ENCODE measurements around the gene C6orf120.
"Not testable (repeated sequence)": the region's sequence is repeated elsewhere in the genome, so short reads cannot be mapped to it uniquely, and the experiment has no call there.

DNA sequence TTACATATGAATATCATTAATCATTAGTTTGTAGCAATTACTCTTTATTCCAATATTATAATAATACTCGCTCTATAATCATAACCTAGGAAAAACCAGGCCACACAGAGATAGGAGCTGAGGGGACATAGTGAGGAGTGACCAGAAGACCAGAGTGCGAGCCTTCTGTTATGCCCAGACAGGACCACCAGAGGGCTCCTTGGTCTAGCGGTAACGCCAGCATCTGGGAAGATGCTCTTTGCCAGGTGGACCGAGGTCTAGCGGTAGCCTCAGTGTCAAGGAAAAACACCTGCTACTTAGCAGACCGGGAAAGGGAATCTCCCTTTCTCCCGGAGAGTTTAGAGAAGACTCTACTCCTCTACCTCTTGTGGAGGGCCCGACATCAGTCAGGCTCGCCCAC is 4.8 kb upstream of the C6orf120 start:
- TF ChIP-seq POLR2A (IDR thresholded peaks at IDR 0.05; ENCODE audit: borderline replicate concordance, extremely low read depth, insufficient read depth, insufficient read length); POLR2AphosphoS5 (IDR thresholded peaks at IDR 0.05; ENCODE audit: low read depth, low read length); EZH2 (IDR thresholded peaks at IDR 0.05); YY1 (IDR thresholded peaks at IDR 0.05; ENCODE audit: extremely low read depth, insufficient replicate concordance, low read depth, low read length): not testable (repeated sequence)
- TF ChIP-seq, protein P1, sequence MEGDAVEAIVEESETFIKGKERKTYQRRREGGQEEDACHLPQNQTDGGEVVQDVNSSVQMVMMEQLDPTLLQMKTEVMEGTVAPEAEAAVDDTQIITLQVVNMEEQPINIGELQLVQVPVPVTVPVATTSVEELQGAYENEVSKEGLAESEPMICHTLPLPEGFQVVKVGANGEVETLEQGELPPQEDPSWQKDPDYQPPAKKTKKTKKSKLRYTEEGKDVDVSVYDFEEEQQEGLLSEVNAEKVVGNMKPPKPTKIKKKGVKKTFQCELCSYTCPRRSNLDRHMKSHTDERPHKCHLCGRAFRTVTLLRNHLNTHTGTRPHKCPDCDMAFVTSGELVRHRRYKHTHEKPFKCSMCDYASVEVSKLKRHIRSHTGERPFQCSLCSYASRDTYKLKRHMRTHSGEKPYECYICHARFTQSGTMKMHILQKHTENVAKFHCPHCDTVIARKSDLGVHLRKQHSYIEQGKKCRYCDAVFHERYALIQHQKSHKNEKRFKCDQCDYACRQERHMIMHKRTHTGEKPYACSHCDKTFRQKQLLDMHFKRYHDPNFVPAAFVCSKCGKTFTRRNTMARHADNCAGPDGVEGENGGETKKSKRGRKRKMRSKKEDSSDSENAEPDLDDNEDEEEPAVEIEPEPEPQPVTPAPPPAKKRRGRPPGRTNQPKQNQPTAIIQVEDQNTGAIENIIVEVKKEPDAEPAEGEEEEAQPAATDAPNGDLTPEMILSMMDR (IDR thresholded peaks at IDR 0.05 in 2 of 3, conservative IDR thresholded peaks at IDR 0.05 in 1 of 3; ENCODE audit: borderline replicate concordance in 1 of 3, insufficient read depth in 1 of 3, low read depth in 2 of 3, low read length in 2 of 3): peak; percentile 19 to 56 (median 44); a peak in 5 of 6 replicates
- peak; percentile 40 for TF ChIP-seq RAD21 (IDR thresholded peaks at IDR 0.05; ENCODE audit: low read depth)
- TF ChIP-seq, protein P2, sequence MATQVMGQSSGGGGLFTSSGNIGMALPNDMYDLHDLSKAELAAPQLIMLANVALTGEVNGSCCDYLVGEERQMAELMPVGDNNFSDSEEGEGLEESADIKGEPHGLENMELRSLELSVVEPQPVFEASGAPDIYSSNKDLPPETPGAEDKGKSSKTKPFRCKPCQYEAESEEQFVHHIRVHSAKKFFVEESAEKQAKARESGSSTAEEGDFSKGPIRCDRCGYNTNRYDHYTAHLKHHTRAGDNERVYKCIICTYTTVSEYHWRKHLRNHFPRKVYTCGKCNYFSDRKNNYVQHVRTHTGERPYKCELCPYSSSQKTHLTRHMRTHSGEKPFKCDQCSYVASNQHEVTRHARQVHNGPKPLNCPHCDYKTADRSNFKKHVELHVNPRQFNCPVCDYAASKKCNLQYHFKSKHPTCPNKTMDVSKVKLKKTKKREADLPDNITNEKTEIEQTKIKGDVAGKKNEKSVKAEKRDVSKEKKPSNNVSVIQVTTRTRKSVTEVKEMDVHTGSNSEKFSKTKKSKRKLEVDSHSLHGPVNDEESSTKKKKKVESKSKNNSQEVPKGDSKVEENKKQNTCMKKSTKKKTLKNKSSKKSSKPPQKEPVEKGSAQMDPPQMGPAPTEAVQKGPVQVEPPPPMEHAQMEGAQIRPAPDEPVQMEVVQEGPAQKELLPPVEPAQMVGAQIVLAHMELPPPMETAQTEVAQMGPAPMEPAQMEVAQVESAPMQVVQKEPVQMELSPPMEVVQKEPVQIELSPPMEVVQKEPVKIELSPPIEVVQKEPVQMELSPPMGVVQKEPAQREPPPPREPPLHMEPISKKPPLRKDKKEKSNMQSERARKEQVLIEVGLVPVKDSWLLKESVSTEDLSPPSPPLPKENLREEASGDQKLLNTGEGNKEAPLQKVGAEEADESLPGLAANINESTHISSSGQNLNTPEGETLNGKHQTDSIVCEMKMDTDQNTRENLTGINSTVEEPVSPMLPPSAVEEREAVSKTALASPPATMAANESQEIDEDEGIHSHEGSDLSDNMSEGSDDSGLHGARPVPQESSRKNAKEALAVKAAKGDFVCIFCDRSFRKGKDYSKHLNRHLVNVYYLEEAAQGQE (IDR thresholded peaks at IDR 0.05; ENCODE audit: low read depth): not testable (repeated sequence)
- TF ChIP-seq, protein P3, sequence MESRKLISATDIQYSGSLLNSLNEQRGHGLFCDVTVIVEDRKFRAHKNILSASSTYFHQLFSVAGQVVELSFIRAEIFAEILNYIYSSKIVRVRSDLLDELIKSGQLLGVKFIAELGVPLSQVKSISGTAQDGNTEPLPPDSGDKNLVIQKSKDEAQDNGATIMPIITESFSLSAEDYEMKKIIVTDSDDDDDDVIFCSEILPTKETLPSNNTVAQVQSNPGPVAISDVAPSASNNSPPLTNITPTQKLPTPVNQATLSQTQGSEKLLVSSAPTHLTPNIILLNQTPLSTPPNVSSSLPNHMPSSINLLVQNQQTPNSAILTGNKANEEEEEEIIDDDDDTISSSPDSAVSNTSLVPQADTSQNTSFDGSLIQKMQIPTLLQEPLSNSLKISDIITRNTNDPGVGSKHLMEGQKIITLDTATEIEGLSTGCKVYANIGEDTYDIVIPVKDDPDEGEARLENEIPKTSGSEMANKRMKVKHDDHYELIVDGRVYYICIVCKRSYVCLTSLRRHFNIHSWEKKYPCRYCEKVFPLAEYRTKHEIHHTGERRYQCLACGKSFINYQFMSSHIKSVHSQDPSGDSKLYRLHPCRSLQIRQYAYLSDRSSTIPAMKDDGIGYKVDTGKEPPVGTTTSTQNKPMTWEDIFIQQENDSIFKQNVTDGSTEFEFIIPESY (IDR thresholded peaks at IDR 0.05; ENCODE audit: extremely low read depth, insufficient replicate concordance, low read length): not testable (repeated sequence)
